Esophagus squamous epithelium (tissue), 5 donors: ENCODE results near the gene FBXO47. TPM values are rescaled to one million over a fixed set of nuclear protein-coding genes. Genes with fewer than 3 reads are reported as not detected.

Experiments used
- DNase-seq: peaks from one replicate; lab custom pipeline; 2025; lab: John Stamatoyannopoulos, UW
- H3K27ac ChIP-seq, 4 donors: fragments of 200-600 bp; sonication (generic); one replicate each; pipeline ENCODE4 v1.5.1; 2016 to 2019; ENCODE audit warnings: mild to moderate bottlenecking in 1 of 4
- H3K27me3 ChIP-seq, 4 donors: fragments of 200-600 bp; sonication (generic); 1 replicate in 3 of 4; 2 replicates in 1 of 4; pipeline versions ENCODE4 v1.5.1 to v1.6.0; 2017 to 2021; ENCODE audit warnings: antibody characterized with exemption in 1 of 4
- H3K36me3 ChIP-seq, 3 donors: fragments of 200-600 bp; sonication (generic); one replicate each; pipeline ENCODE4 v1.5.1; 2016 to 2019
- H3K4me1 ChIP-seq, 3 donors: fragments of 200-600 bp; sonication (generic); one replicate each; pipeline ENCODE4 v1.5.1; 2017 to 2019
- H3K4me3 ChIP-seq, 4 donors: fragments of 200-600 bp; sonication (generic); 1 replicate in 3 of 4; 2 replicates in 1 of 4; pipeline ENCODE4 v1.5.1; 2016 to 2019; ENCODE audit warnings: mild to moderate bottlenecking in 2 of 4, moderate library complexity in 1 of 4
- H3K9me3 ChIP-seq, 3 donors: fragments of 200-600 bp; sonication (generic); one replicate each; pipeline ENCODE4 v1.5.1; 2016 to 2019
- CTCF ChIP-seq, 6 experiments: fragments of 450-650 bp in 4 of 6; fragments of 200-600 bp in 2 of 6; sonication (generic) in 2 of 6; IDR thresholded peaks; one replicate each; pipeline ENCODE4 v1.5.1; 2016 to 2019; ENCODE audit warnings: antibody characterized with exemption in 6 of 6, mild to moderate bottlenecking in 4 of 6, moderate library complexity in 4 of 6
- POLR2A ChIP-seq, 4 donors: fragments of 450-650 bp; IDR thresholded peaks; one replicate each; pipeline ENCODE4 v1.6.1; 2017; ENCODE audit warnings: antibody characterized with exemption in 4 of 4, mild to moderate bottlenecking in 4 of 4, moderate library complexity in 3 of 4
- WGBS, 2 donors: methylation state at CpG; one replicate each; pipeline ENCODE4 v1.1.5; 2018; 5-methylcytosine and 5-hydroxymethylcytosine counted together
- intact Hi-C: fragments of 100-400 bp; cut with DNase I; formaldehyde crosslinking; loops from one replicate; pipeline ENCODE4 v1.15.0; 2022
- total RNA-seq, 4 donors: library from RNA; depleted of rRNA; stranded (reverse); fragments of >200 nt; gene quantifications; one replicate each; pipeline ENCODE4 v1.1.0, GENCODE V29; 2016
- donor health status: DM: yes; HTN: yes; CAD: no.

FBXO47 gene
- total RNA-seq, 4 donors from 2014 or later: not detected

- Histone ChIP-seq H3K36me3 (peaks cover 5 to 86% (median 6%) of the 10 kb centered on the region in 3 donors), H3K27ac (peak overlapping the region; percentile 69 to 81 (median 74)), H3K4me1 (peaks cover 31 to 70% (median 36%) of the 10 kb centered on the region in 3 donors), H3K9me3 (no peaks in the 10 kb centered on the region), H3K4me3 (peak overlapping the region in 3 of 4 donors; percentile 11 to 19 (median 12)), H3K27me3 (no peaks in the 10 kb centered on the region)
- DNase-seq: no peak
- 5 to 22% methylated on average over 4 of the region's 8 CpGs for WGBS, 2 donors
- TF ChIP-seq POLR2A (IDR thresholded peaks at IDR 0.05): no peak
- no peak for TF ChIP-seq CTCF (IDR thresholded peaks at IDR 0.05)
- intact Hi-C loops: no loop called here
Observed at GRCh38 chr17:38908676-38909181, 58.5 kb downstream of the FBXO47 start.

- peak overlapping the region in 3 of 4 donors; percentile 11 to 19 (median 12) for H3K4me3 ChIP-seq
- peaks cover 31 to 70% (median 36%) of the 10 kb centered on the region in 3 donors for H3K4me1 ChIP-seq
- intact Hi-C loops: no loop called here
- no peak for DNase-seq
- peaks cover 3 to 86% (median 5%) of the 10 kb centered on the region in 3 donors for H3K36me3 ChIP-seq
- WGBS, 2 donors: 32 to 52% methylated on average over 6 to 11 of the region's 15 CpGs
- TF ChIP-seq CTCF (IDR thresholded peaks at IDR 0.05): no peak
- no peak for TF ChIP-seq POLR2A (IDR thresholded peaks at IDR 0.05)
- H3K27ac ChIP-seq: peak overlapping the region; percentile 69 to 81 (median 74)
- H3K9me3 ChIP-seq: no peaks in the 10 kb centered on the region
- no peaks in the 10 kb centered on the region for H3K27me3 ChIP-seq
Observed at GRCh38 chr17:38907930-38908675, 59.1 kb downstream of the FBXO47 start.

DNA sequence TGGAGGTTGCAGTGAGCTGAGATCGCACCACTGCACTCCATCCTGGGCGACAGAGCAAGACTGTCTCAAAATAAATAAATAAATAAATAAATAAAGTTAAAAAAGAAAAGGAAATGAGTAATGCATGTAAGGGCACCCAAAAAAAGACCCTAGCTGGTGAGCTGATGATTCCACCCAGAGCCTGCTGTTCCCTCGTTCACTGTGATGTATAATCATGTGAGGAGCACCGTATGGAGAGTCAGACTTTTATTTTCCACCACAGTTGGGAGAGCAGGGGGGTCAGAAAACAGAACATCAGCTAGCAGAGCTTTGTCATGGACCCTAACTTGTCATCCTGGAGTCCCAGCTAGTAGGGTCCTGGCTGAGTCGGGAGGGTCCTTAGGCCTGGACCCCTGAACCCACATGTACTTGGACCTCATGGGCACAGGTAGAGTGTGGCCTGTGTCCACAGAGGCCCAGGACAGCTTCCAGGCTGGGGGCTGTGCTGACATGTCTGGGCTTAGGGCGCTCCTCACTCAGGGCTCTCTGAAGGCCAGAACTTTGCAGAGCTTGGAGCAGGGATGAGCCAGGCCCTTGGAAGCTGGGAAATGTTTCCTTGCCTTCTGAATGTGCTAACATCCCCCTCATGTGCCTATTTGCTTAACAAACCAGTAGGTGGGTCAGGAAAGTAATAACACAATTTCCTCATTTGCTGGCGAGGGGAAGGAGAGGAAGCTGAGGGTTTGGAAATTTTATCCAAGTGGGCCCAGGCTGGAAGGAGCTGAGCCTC, 60.6 kb downstream of the FBXO47 start:
- H3K36me3 ChIP-seq: peaks cover 3 to 86% (median 5%) of the 10 kb centered on the region in 3 donors
- no peak for DNase-seq
- TF ChIP-seq POLR2A (IDR thresholded peaks at IDR 0.05) (no peak), CTCF (IDR thresholded peaks at IDR 0.05) (no peak)
- WGBS, 2 donors: 56 to 61% methylated on average over 6 of the region's 7 CpGs
- no peaks in the 10 kb centered on the region for H3K27me3 ChIP-seq
- no peak overlapping the region for H3K4me3 ChIP-seq
- peaks cover 21 to 62% (median 30%) of the 10 kb centered on the region in 3 donors for H3K4me1 ChIP-seq
- H3K27ac ChIP-seq: peak overlapping the region in 3 of 4 donors; percentile 5 to 77 (median 49)
- intact Hi-C loops: no loop called here
- no peaks in the 10 kb centered on the region for H3K9me3 ChIP-seq

DNA sequence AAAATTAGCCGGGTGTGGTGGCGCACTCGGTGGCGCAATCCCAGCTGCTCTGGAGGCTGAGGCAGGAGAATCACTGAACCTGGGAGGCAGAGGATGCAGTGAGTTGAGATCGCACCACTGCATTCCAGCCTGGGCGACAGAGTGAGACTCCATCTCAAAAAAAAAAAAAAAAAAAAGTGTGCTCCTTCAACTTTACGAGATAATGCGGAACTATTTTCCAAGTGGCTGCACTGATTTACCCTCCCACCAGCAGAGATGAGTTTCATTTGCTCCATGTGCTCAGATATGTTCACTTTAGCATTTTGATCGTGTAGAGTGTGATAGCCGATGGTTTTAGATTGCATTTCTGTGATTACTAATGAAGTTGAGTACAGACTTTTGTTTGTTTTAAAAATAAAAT, 61.8 kb downstream of the FBXO47 start:
- no peaks in the 10 kb centered on the region for H3K9me3 ChIP-seq
- 84 to 92% methylated on average over 6 to 10 of the region's 10 CpGs for WGBS, 2 donors
- H3K36me3 ChIP-seq: peaks cover 0 to 86% (median 5%) of the 10 kb centered on the region in 3 donors
- no peak for DNase-seq
- H3K27ac ChIP-seq: no peak overlapping the region
- H3K4me1 ChIP-seq: peaks cover 30 to 66% (median 43%) of the 10 kb centered on the region in 3 donors
- intact Hi-C loops: no loop called here
- TF ChIP-seq POLR2A (IDR thresholded peaks at IDR 0.05): no peak
- TF ChIP-seq CTCF (IDR thresholded peaks at IDR 0.05): no peak
- no peak overlapping the region for H3K4me3 ChIP-seq
- H3K27me3 ChIP-seq: no peaks in the 10 kb centered on the region
